Karpas-422 (cell line): Measurements from ENCODE around the gene FAM13A. TPM values are rescaled to one million over a fixed set of nuclear protein-coding genes. Genes with fewer than 3 reads are reported as not detected.
"Not testable (repeated sequence)": the region's sequence is repeated elsewhere in the genome, so short reads cannot be mapped to it uniquely, and the experiment has no call there.

ENCODE experiments used
- DNase-seq: peaks from one replicate; pipeline ENCODE4 v3.0.0-alpha.2; 2015
- H2AFZ ChIP-seq: fragments of 200-600 bp; sonication (generic); 2 replicates; pipeline ENCODE4 v1.6.1; 2014; ENCODE audit warnings: antibody characterized with exemption, low read length, mixed read lengths
- H3K27ac ChIP-seq: fragments of 200-600 bp; sonication (generic); 2 replicates; pipeline ENCODE4 v1.5.1; 2014; ENCODE audit warnings: mild to moderate bottlenecking, low read length, moderate library complexity
- H3K27me3 ChIP-seq: fragments of 200-600 bp; sonication (generic); 2 replicates; pipeline ENCODE4 v1.6.1; 2014; ENCODE audit warnings: low read length, mixed read lengths
- H3K36me3 ChIP-seq: fragments of 200-600 bp; sonication (generic); 2 replicates; pipeline ENCODE4 v1.6.1; 2014; ENCODE audit warnings: low read length, mixed read lengths; ENCODE audit not compliant: insufficient read depth
- H3K4me1 ChIP-seq: fragments of 200-600 bp; sonication (generic); 2 replicates; pipeline ENCODE4 v1.6.1; 2014; ENCODE audit warnings: mild to moderate bottlenecking, low read length, mixed read lengths
- H3K4me2 ChIP-seq: fragments of 200-600 bp; sonication (generic); 2 replicates; pipeline ENCODE4 v1.6.1; 2014; ENCODE audit warnings: low read length, low read depth, mild to moderate bottlenecking; ENCODE audit not compliant: poor library complexity, severe bottlenecking
- H3K4me3 ChIP-seq: fragments of 200-600 bp; sonication (generic); 2 replicates; pipeline ENCODE4 v1.5.1; 2014; ENCODE audit warnings: mild to moderate bottlenecking, antibody characterized with exemption, low read length, mixed read lengths
- H3K79me2 ChIP-seq: fragments of 200-600 bp; sonication (generic); 2 replicates; pipeline ENCODE4 v1.6.1; 2014; ENCODE audit warnings: mild to moderate bottlenecking, low read length, mixed read lengths
- H3K9ac ChIP-seq: fragments of 200-600 bp; sonication (generic); 2 replicates; pipeline ENCODE4 v1.6.0; 2014; ENCODE audit warnings: low read length
- H3K9me2 ChIP-seq: fragments of 200-600 bp; sonication (generic), shearing (Covaris generic); replicated peaks from 2 replicates; pipeline ENCODE4 v1.6.0; 2014; ENCODE audit warnings: mild to moderate bottlenecking, low read length, moderate library complexity; ENCODE audit not compliant: insufficient read depth
- H3K9me3 ChIP-seq: fragments of 300-700, 200-600 bp; sonication (generic); 2 replicates; pipeline ENCODE4 v1.6.1; 2014; ENCODE audit warnings: low read length, mixed read lengths
- H4K20me1 ChIP-seq: fragments of 200-600 bp; sonication (generic); 2 replicates; pipeline ENCODE4 v1.6.1; 2014; ENCODE audit warnings: mild to moderate bottlenecking, antibody characterized with exemption, low read length, low read depth; ENCODE audit not compliant: insufficient read depth
- total RNA-seq: library from RNA; depleted of rRNA; stranded (reverse); fragments of >200 nt; shearing (Covaris generic); gene quantifications from 2 replicates; pipeline ENCODE4 v1.2.3, GENCODE V29; 2014; ENCODE audit warnings: low replicate concordance

The FAM13A gene
- total RNA-seq, 1 experiment from 2014 or later = 0.30 TPM

- H3K36me3 ChIP-seq = no peaks in the 10 kb centered on the region
- H3K27me3 ChIP-seq = no peaks in the 10 kb centered on the region
- no peak overlapping the region for H2AFZ ChIP-seq
- no peaks in the 10 kb centered on the region for H4K20me1 ChIP-seq
- no peaks in the 10 kb centered on the region for H3K9me3 ChIP-seq
- H3K4me3 ChIP-seq = no peak overlapping the region
- no peak overlapping the region for H3K27ac ChIP-seq
- H3K4me2 ChIP-seq = no peak overlapping the region
- H3K4me1 ChIP-seq = no peaks in the 10 kb centered on the region
- no peaks in the 10 kb centered on the region for H3K9me2 ChIP-seq
- no peaks in the 10 kb centered on the region for H3K79me2 ChIP-seq
- no peak overlapping the region for H3K9ac ChIP-seq
- no peak for DNase-seq
Observed at GRCh38 chr4:88900432-88900831, 156.6 kb downstream of the FAM13A start.

GRCh38 chr4:88897752-88898151 is 159.2 kb downstream of the FAM13A start:
- H3K36me3 ChIP-seq = no peaks in the 10 kb centered on the region
- no peaks in the 10 kb centered on the region for H3K9me2 ChIP-seq

GRCh38 chr4:88897180-88897579 is 159.8 kb downstream of the FAM13A start:
- no peaks in the 10 kb centered on the region for H4K20me1 ChIP-seq
- no peak overlapping the region for H3K27ac ChIP-seq
- no peak overlapping the region for H3K4me3 ChIP-seq
- H3K79me2 ChIP-seq = no peaks in the 10 kb centered on the region
- no peaks in the 10 kb centered on the region for H3K27me3 ChIP-seq
- DNase-seq = no peak
- H3K4me2 ChIP-seq = no peak overlapping the region
- H3K4me1 ChIP-seq = no peaks in the 10 kb centered on the region
- no peak overlapping the region for H2AFZ ChIP-seq
- no peak overlapping the region for H3K9ac ChIP-seq
- no peaks in the 10 kb centered on the region for H3K9me2 ChIP-seq
- no peaks in the 10 kb centered on the region for H3K36me3 ChIP-seq
- no peaks in the 10 kb centered on the region for H3K9me3 ChIP-seq

More at GRCh38 chr4:88897752-88898151, 159.2 kb downstream of the FAM13A start:
- no peak overlapping the region for H3K4me3 ChIP-seq
- H3K9ac ChIP-seq = no peak overlapping the region
- no peak for DNase-seq
- H3K79me2 ChIP-seq = no peaks in the 10 kb centered on the region
- no peaks in the 10 kb centered on the region for H3K9me3 ChIP-seq
- no peaks in the 10 kb centered on the region for H3K27me3 ChIP-seq
- no peak overlapping the region for H3K4me2 ChIP-seq
- H3K27ac ChIP-seq = no peak overlapping the region
- no peaks in the 10 kb centered on the region for H3K4me1 ChIP-seq
- no peak overlapping the region for H2AFZ ChIP-seq
- no peaks in the 10 kb centered on the region for H4K20me1 ChIP-seq

- Histone ChIP-seq H3K9me2 (no peaks in the 10 kb centered on the region), H2AFZ (no peak overlapping the region), H3K9ac (no peak overlapping the region), H3K27me3 (no peaks in the 10 kb centered on the region), H3K36me3 (no peaks in the 10 kb centered on the region), H3K79me2 (no peaks in the 10 kb centered on the region), H3K4me2 (no peak overlapping the region), H3K27ac (no peak overlapping the region), H3K4me1 (no peaks in the 10 kb centered on the region), H4K20me1 (no peaks in the 10 kb centered on the region), H3K4me3 (no peak overlapping the region), H3K9me3 (no peaks in the 10 kb centered on the region)
- no peak for DNase-seq
Observed at GRCh38 chr4:88893961-88894360, 163.0 kb downstream of the FAM13A start.

GRCh38 chr4:88892646-88893045 is 164.3 kb downstream of the FAM13A start:
- H3K27ac ChIP-seq = no peak overlapping the region
- no peaks in the 10 kb centered on the region for H3K4me1 ChIP-seq
- no peak overlapping the region for H3K4me2 ChIP-seq
- no peaks in the 10 kb centered on the region for H3K9me3 ChIP-seq
- H3K36me3 ChIP-seq = no peaks in the 10 kb centered on the region
- no peak overlapping the region for H3K4me3 ChIP-seq
- H3K9me2 ChIP-seq = no peaks in the 10 kb centered on the region
- H3K79me2 ChIP-seq = no peaks in the 10 kb centered on the region
- H3K9ac ChIP-seq = no peak overlapping the region
- DNase-seq = no peak
- H3K27me3 ChIP-seq = no peaks in the 10 kb centered on the region
- no peaks in the 10 kb centered on the region for H4K20me1 ChIP-seq
- no peak overlapping the region for H2AFZ ChIP-seq

- Histone ChIP-seq H4K20me1 (no peaks in the 10 kb centered on the region), H2AFZ (no peak overlapping the region), H3K27ac (no peak overlapping the region), H3K9me3 (no peaks in the 10 kb centered on the region), H3K4me2 (no peak overlapping the region), H3K9me2 (no peaks in the 10 kb centered on the region), H3K4me1 (no peaks in the 10 kb centered on the region), H3K79me2 (no peaks in the 10 kb centered on the region), H3K27me3 (no peaks in the 10 kb centered on the region), H3K9ac (no peak overlapping the region), H3K4me3 (no peak overlapping the region), H3K36me3 (no peaks in the 10 kb centered on the region)
- DNase-seq = no peak
Observed at GRCh38 chr4:88891636-88892035, 165.3 kb downstream of the FAM13A start.

GRCh38 chr4:88887409-88887808 is 169.6 kb downstream of the FAM13A start:
- H3K27me3 ChIP-seq, H3K79me2 ChIP-seq, H3K9me2 ChIP-seq, H3K4me1 ChIP-seq, H3K9me3 ChIP-seq, H3K27ac ChIP-seq, H3K36me3 ChIP-seq, H2AFZ ChIP-seq, H3K4me3 ChIP-seq, H3K4me2 ChIP-seq, DNase-seq, H3K9ac ChIP-seq, H4K20me1 ChIP-seq: not testable (repeated sequence)

GRCh38 chr4:88881227-88881569 is 175.8 kb downstream of the FAM13A start:
- H3K36me3 ChIP-seq = no peaks in the 10 kb centered on the region
- no peaks in the 10 kb centered on the region for H3K9me3 ChIP-seq
- H3K79me2 ChIP-seq = no peaks in the 10 kb centered on the region
- DNase-seq = no peak
- H3K27ac ChIP-seq = no peak overlapping the region
- no peaks in the 10 kb centered on the region for H4K20me1 ChIP-seq
- H3K9ac ChIP-seq = no peak overlapping the region
- no peak overlapping the region for H3K4me2 ChIP-seq
- no peak overlapping the region for H3K4me3 ChIP-seq
- no peaks in the 10 kb centered on the region for H3K27me3 ChIP-seq
- no peaks in the 10 kb centered on the region for H3K4me1 ChIP-seq
- no peak overlapping the region for H2AFZ ChIP-seq
- no peaks in the 10 kb centered on the region for H3K9me2 ChIP-seq
